HG02759 (cell line): ENCODE results near the gene ELF1.

ENCODE experiments used
- ATAC-seq: cut with Tn5 transposase; IDR thresholded peaks from one replicate; pipeline ENCODE4 v1.9.1; 2021; ENCODE audit warnings: mild to moderate bottlenecking, moderate library complexity; ENCODE audit not compliant: unreplicated experiment

Gene ELF1

GRCh38 chr13:41019011-41019487 lies at the start of gene ELF1:
TSS of gene ELF1 (minus strand) at chr13:41019316. CDS start at chr13:40982054, 37,262 bp downstream.
- ATAC-seq = peak; percentile 92

GRCh38 chr13:41065078-41065477 lies 46.0 kb upstream of the ELF1 start:
- no peak for ATAC-seq

- no peak for ATAC-seq
Measured at GRCh38 chr13:41064493-41064892, 45.4 kb upstream of the ELF1 start.

- ATAC-seq = peak; percentile 33
Measured at GRCh38 chr13:41061914-41062837, 43.1 kb upstream of the ELF1 start.

- peak; percentile 72 for ATAC-seq
Measured at GRCh38 chr13:41061075-41061913, 42.2 kb upstream of the ELF1 start, which contains the start of gene WBP4. TSS of gene WBP4 (plus strand) at chr13:41061509. CDS start at chr13:41061674, 165 bp downstream.

GRCh38 chr13:41060724-41061074 lies 41.6 kb upstream of the ELF1 start:
- peak; percentile 40 for ATAC-seq

- peak; percentile 44 for ATAC-seq
Measured at GRCh38 chr13:41060082-41060723, 41.1 kb upstream of the ELF1 start.

GRCh38 chr13:41059456-41060081 lies 40.5 kb upstream of the ELF1 start:
- ATAC-seq = no peak

- ATAC-seq = no peak
Measured at GRCh38 chr13:41058295-41059070, 39.4 kb upstream of the ELF1 start.

GRCh38 chr13:41056826-41057711 lies 38.0 kb upstream of the ELF1 start:
- ATAC-seq = no peak

- no peak for ATAC-seq
Measured at GRCh38 chr13:41056194-41056593, 37.1 kb upstream of the ELF1 start.

- ATAC-seq = no peak
Measured at GRCh38 chr13:41054919-41055619, 36.0 kb upstream of the ELF1 start.

GRCh38 chr13:41054212-41054877 lies 35.2 kb upstream of the ELF1 start:
- no peak for ATAC-seq

GRCh38 chr13:41053384-41053826 lies 34.3 kb upstream of the ELF1 start:
- peak; percentile 84 for ATAC-seq

GRCh38 chr13:41052441-41052840 lies 33.3 kb upstream of the ELF1 start:
- no peak for ATAC-seq

- no peak for ATAC-seq
Measured at GRCh38 chr13:41049480-41050440, 30.6 kb upstream of the ELF1 start.
